WI38 (cell line): Measurements from ENCODE around the gene ERICH4.

Experiments used
- H3K4me3 ChIP-seq: 2 replicates; pipeline ENCODE4 v1.5.1; 2011; ENCODE audit warnings: low read depth, mild to moderate bottlenecking, control low read depth, low read length
- TF ChIP-seq, protein P1 (sequence below): IDR thresholded peaks from 2 replicates; pipeline ENCODE4 v1.5.1; 2012; ENCODE audit warnings: low read depth, mild to moderate bottlenecking, control low read depth, low read length

The ERICH4 gene

DNA sequence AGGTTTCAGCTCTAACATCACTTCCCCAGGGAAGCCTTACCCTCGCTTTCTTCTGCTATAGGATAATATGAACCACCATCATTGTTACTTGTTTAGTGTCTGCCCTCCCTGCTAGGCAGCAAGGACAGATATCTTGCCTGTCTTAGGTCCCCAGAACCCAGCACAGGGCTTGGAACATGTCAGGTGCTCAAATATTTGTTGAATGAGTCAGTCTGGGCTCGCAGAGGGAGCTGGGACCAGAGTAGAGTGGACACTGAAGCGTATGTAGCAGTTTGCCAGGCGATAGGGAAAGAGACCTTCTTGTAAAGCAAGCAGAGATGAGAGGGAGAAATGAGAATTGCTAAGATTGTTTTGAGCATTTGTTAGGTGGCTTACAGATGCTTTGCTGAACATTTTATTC lies 33.7 kb upstream of the ERICH4 start:
- no peak overlapping the region for H3K4me3 ChIP-seq
- TF ChIP-seq, protein P1, sequence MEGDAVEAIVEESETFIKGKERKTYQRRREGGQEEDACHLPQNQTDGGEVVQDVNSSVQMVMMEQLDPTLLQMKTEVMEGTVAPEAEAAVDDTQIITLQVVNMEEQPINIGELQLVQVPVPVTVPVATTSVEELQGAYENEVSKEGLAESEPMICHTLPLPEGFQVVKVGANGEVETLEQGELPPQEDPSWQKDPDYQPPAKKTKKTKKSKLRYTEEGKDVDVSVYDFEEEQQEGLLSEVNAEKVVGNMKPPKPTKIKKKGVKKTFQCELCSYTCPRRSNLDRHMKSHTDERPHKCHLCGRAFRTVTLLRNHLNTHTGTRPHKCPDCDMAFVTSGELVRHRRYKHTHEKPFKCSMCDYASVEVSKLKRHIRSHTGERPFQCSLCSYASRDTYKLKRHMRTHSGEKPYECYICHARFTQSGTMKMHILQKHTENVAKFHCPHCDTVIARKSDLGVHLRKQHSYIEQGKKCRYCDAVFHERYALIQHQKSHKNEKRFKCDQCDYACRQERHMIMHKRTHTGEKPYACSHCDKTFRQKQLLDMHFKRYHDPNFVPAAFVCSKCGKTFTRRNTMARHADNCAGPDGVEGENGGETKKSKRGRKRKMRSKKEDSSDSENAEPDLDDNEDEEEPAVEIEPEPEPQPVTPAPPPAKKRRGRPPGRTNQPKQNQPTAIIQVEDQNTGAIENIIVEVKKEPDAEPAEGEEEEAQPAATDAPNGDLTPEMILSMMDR: no peak

DNA sequence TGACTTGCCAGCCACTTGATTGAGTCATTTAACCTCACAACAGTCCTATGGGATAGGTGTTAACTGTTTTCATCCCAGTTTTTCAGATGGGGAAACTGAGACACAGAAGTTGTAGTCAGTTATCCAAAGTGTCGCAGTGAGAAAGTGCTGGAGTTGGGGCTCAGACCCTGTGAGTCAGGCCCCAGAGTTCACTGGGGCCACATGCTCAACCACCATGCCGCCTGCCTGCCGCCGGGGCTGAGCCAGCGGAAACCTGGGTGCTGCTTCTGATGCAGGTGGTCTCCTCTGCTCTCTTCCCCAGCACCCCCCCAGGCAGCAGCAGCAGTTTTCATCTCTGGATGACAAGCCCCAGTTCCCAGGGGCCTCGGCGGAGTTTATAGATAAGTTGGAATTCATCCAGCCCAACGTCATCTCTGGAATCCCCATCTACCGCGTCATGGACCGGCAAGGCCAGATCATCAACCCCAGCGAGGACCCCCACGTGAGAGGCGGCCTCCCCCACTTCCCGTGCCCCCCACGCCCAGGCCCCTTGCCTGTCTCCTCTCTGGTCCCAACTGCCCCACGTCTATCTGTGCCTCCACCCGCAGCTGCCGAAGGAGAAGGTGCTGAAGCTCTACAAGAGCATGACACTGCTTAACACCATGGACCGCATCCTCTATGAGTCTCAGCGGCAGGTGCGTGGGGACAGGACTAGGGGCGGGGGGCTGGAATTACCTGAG lies 32.5 kb upstream of the ERICH4 start:
- TF ChIP-seq, protein P1: no peak
- H3K4me3 ChIP-seq: no peak overlapping the region

DNA sequence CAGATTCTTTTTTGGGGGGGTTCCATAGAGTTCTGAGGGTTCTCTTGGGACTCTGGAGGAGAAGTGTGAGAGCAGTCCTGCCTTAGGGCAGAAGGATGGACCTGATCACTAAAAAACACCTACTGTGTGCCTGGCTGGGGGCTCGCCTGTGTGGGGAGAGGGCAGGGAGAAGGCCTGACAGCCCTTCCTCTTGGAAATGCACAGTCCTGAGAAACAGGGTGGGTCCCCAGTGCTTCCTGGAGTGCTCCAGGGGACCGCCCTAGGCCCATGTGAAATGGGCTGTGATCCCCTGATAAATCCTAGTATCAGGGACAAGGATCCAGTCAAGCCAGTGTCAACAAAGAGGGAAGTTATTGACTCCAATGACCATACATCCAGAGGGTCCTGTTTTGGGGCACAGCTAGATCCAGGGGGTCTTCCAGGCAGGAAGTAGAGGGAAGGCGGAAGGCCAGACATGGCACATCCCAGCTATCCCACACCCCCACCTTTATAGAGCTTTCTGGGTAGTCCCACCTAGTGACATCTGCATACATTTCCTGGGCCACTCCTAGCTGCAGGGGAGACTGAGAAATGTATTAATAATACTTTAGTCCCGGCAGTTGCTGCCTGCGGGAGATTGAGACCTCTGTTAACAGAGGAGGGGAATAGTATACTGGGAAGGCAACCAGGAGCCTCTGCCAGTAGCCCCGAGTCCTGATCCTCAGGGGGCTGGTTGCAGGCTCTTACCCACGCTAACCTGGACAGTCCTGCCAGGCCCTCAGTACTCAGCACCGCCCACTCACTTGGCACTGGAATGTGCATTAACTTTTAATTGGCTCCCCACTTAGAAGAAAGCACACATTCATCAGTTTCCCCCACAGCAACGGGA lies 31.6 kb upstream of the ERICH4 start:
- H3K4me3 ChIP-seq: no peak overlapping the region
- TF ChIP-seq, protein P1: no peak

DNA sequence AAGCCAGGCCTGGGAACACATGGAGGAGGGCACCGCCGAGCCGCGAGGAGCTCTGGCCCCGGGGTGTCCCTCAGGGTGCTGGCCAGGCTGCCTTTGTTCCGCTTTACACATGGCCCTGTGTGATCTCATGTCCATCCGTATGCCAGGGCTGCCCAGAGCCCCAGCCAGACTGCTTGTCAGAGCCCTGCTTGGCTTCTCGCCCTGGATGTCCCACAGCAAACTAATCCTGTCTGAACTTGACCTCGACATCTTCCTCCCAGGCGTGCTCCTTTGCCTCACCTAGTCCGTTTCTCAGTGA lies 31.0 kb upstream of the ERICH4 start:
- TF ChIP-seq, protein P1: no peak
- no peak overlapping the region for H3K4me3 ChIP-seq

DNA sequence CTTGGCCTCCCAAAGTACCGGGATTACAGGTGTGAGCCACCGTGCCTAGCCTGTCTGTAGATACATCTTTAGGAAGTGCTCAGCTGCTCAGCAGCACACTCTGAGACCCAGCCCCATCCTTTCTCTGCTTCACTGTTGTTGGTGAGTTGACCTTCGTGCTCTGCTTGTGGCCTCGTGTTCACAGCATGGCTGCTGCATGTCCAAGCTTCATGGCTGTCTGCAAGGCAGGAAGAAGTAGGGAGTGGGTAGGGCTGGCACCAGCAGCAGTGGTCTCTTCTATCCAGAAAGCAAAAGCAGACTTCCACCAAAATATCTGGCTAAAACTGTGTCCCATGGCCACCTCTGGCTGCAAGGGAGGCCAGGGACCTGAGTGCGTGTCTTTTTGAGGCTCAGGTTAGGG lies 30.0 kb upstream of the ERICH4 start:
- TF ChIP-seq, protein P1: no peak
- H3K4me3 ChIP-seq: no peak overlapping the region

DNA sequence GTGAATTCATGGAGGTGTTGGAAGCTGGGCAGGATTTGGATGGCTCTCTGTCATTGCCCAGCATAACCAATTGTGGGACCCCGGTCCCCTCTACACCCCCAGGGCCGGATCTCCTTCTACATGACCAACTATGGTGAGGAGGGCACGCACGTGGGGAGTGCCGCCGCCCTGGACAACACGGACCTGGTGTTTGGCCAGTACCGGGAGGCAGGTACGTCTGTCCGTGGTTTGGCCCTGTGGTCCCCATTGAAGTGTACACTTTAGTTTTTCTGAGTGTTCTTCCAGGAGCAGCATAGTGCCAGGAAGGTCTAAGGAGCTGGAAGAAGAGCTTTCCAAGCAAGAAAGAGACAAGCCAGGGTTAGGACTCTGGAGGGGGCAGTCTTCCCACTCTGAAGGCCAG lies 29.0 kb upstream of the ERICH4 start:
- H3K4me3 ChIP-seq: no peak overlapping the region
- TF ChIP-seq, protein P1: no peak

DNA sequence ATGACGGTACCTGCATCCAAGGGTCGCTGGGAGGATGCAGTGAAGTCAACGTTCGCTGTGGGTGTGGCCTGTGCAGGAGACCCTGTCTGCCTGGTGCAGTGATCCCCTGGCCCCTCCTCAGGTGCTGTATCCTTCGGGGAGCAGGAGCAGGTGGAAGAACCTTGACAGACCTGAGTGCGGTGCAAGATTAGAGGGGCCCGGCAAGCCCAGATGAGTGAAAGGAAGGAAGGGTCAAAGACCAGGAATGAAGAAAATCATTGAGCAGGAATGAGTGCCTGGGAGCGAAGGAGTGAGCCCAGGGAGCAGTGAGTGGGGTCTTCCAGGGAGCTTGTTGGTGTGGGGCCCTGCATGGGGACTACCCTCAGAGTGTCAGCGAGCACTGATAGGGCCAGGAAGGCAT lies 28.5 kb upstream of the ERICH4 start:
- TF ChIP-seq, protein P1: no peak
- no peak overlapping the region for H3K4me3 ChIP-seq
